GM18499 (cell line): ENCODE results near the gene FIZ1.
"Not testable (repeated sequence)": the region's sequence is repeated elsewhere in the genome, so short reads cannot be mapped to it uniquely, and the experiment has no call there.

ENCODE experiments used
- ATAC-seq: cut with Tn5 transposase; IDR thresholded peaks from one replicate; pipeline ENCODE4 v1.9.1; 2021; ENCODE audit warnings: moderate number of reproducible peaks; ENCODE audit not compliant: insufficient read depth, unreplicated experiment

Gene FIZ1

GRCh38 chr19:55598719-55599467 is 424 bp downstream of the FIZ1 start:
- peak; percentile 43 for ATAC-seq

- ATAC-seq: no peak
These were observed 1.3 kb downstream of the FIZ1 start for GRCh38 chr19:55598034-55598433.

- no peak for ATAC-seq
These were observed 1.8 kb downstream of the FIZ1 start for GRCh38 chr19:55597501-55597921.

- no peak for ATAC-seq
These were observed 3.0 kb downstream of the FIZ1 start for GRCh38 chr19:55596304-55596703.

- ATAC-seq: no peak
These were observed 4.2 kb downstream of the FIZ1 start for GRCh38 chr19:55594996-55595545.

- no peak for ATAC-seq
These were observed 6.1 kb downstream of the FIZ1 start for GRCh38 chr19:55593096-55593772.

- ATAC-seq: no peak
These were observed 6.8 kb downstream of the FIZ1 start for GRCh38 chr19:55592391-55593090.

GRCh38 chr19:55591555-55591954 is 7.8 kb downstream of the FIZ1 start:
- ATAC-seq: no peak

GRCh38 chr19:55590617-55591016 is 8.7 kb downstream of the FIZ1 start:
- no peak for ATAC-seq

- no peak for ATAC-seq
These were observed 9.2 kb downstream of the FIZ1 start for GRCh38 chr19:55590109-55590508.

GRCh38 chr19:55588738-55589137 is 10.6 kb downstream of the FIZ1 start:
- ATAC-seq: no peak

- no peak for ATAC-seq
These were observed 12.2 kb downstream of the FIZ1 start for GRCh38 chr19:55586976-55587668.

GRCh38 chr19:55585658-55586339 is 13.5 kb downstream of the FIZ1 start:
- no peak for ATAC-seq

- ATAC-seq: no peak
These were observed 14.4 kb downstream of the FIZ1 start for GRCh38 chr19:55584871-55585270.

GRCh38 chr19:55583897-55584296 is 15.4 kb downstream of the FIZ1 start:
- ATAC-seq: not testable (repeated sequence)

- ATAC-seq: not testable (repeated sequence)
These were observed 17.0 kb downstream of the FIZ1 start for GRCh38 chr19:55582284-55582683.

- ATAC-seq: no peak
These were observed 17.5 kb downstream of the FIZ1 start for GRCh38 chr19:55581823-55582223.

GRCh38 chr19:55581145-55581822 is 18.0 kb downstream of the FIZ1 start:
- ATAC-seq: no peak

GRCh38 chr19:55580628-55581144 is 18.6 kb downstream of the FIZ1 start, which contains the start of gene ZNF579:
TSS of gene ZNF579 (minus strand) at chr19:55580848. CDS start at chr19:55579639, 1,209 bp downstream.
- ATAC-seq: no peak
